ENCODE data around the gene DGKD.

The DGKD gene

GRCh38 chr2:233433794-233434193, 79.5 kb downstream of the DGKD start:
- Histone ChIP-seq H3K36me3 (replicated peaks; ENCODE audit: insufficient read depth, low read length) (no peaks in the 10 kb centered on the region), H3K27me3 (replicated peaks; ENCODE audit: insufficient read depth, low read length) (no peaks in the 10 kb centered on the region), H3K4me1 (ENCODE audit: low read length) (no peaks in the 10 kb centered on the region), H3K9me2 (replicated peaks; ENCODE audit: insufficient read depth, low read length) (no peaks in the 10 kb centered on the region), H3K27ac (ENCODE audit: low read length) (no peak overlapping the region), H3K9me3 (replicated peaks; ENCODE audit: insufficient read depth, low read length) (no peaks in the 10 kb centered on the region), H3K4me2 (ENCODE audit: low read depth, low read length) (no peak overlapping the region), H2AFZ (ENCODE audit: low read length) (no peak overlapping the region), H3F3A (ENCODE audit: insufficient read depth, low read length) (no peaks in the 10 kb centered on the region), H3K9ac (ENCODE audit: low read length) (no peak overlapping the region), H3K79me2 (ENCODE audit: low read length) (peaks cover 16% of the 10 kb centered on the region), H3K4me3 (ENCODE audit: low read length) (no peak overlapping the region), H4K20me1 (ENCODE audit: insufficient read depth, low read length) (no peaks in the 10 kb centered on the region)
- TF ChIP-seq EZH2 (optimal IDR thresholded peaks at IDR 0.05; ENCODE audit: low read depth, low read length) = no peak
- TF ChIP-seq, protein P1, sequence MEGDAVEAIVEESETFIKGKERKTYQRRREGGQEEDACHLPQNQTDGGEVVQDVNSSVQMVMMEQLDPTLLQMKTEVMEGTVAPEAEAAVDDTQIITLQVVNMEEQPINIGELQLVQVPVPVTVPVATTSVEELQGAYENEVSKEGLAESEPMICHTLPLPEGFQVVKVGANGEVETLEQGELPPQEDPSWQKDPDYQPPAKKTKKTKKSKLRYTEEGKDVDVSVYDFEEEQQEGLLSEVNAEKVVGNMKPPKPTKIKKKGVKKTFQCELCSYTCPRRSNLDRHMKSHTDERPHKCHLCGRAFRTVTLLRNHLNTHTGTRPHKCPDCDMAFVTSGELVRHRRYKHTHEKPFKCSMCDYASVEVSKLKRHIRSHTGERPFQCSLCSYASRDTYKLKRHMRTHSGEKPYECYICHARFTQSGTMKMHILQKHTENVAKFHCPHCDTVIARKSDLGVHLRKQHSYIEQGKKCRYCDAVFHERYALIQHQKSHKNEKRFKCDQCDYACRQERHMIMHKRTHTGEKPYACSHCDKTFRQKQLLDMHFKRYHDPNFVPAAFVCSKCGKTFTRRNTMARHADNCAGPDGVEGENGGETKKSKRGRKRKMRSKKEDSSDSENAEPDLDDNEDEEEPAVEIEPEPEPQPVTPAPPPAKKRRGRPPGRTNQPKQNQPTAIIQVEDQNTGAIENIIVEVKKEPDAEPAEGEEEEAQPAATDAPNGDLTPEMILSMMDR (IDR thresholded peaks at IDR 0.05; ENCODE audit: low read length) = no peak
- no peak for TF ChIP-seq EZH2phosphoT487 (IDR thresholded peaks at IDR 0.05; ENCODE audit: low read length)
- DNase-seq = no peak

DNA sequence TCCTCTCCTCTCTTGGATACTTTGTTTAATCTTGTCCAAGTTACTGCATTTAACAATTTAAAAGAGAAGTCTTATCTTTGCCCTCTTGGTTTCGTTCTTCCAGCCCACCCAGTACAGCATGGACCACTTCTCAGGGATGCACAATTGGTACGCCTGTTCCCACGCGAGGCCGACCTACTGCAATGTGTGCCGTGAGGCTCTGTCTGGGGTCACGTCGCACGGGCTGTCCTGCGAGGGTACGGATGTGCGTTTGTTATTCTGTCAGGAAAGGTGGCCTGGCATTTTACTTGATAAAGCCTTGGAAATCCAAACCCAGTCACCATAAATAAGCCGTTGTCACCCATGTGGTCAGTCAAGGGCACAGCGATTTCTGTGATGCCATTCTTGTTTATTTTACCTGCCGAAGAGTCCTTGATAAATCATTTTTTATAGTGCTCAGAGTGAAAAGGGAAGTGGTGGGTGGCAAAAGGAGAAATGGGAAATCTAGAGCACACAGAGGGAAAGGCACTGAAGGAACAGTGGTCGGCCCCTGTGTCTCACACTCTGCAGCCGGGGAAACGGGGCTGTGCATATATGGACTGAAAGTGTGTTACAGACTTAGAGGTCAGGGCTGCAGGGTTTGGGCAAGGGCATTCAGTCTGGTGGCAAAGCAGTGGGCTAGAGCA, 80.5 kb downstream of the DGKD start:
- Histone ChIP-seq H3F3A (ENCODE audit: insufficient read depth, low read length) (no peaks in the 10 kb centered on the region), H3K9me2 (replicated peaks; ENCODE audit: insufficient read depth, low read length) (no peaks in the 10 kb centered on the region), H3K27me3 (replicated peaks; ENCODE audit: insufficient read depth, low read length) (no peaks in the 10 kb centered on the region), H3K4me1 (ENCODE audit: low read length) (no peaks in the 10 kb centered on the region), H4K20me1 (ENCODE audit: insufficient read depth, low read length) (no peaks in the 10 kb centered on the region), H3K27ac (ENCODE audit: low read length) (no peak overlapping the region), H3K9ac (ENCODE audit: low read length) (no peak overlapping the region), H3K9me3 (replicated peaks; ENCODE audit: insufficient read depth, low read length) (no peaks in the 10 kb centered on the region), H3K4me2 (ENCODE audit: low read depth, low read length) (no peak overlapping the region), H3K4me3 (ENCODE audit: low read length) (no peak overlapping the region), H3K36me3 (replicated peaks; ENCODE audit: insufficient read depth, low read length) (no peaks in the 10 kb centered on the region), H2AFZ (ENCODE audit: low read length) (no peak overlapping the region), H3K79me2 (ENCODE audit: low read length) (peaks cover 7% of the 10 kb centered on the region)
- DNase-seq = no peak
- TF ChIP-seq EZH2 (optimal IDR thresholded peaks at IDR 0.05; ENCODE audit: low read depth, low read length) (no peak), EZH2phosphoT487 (IDR thresholded peaks at IDR 0.05; ENCODE audit: low read length) (no peak)
- TF ChIP-seq, protein P1 (IDR thresholded peaks at IDR 0.05; ENCODE audit: low read length) = no peak

- H3K9ac ChIP-seq (ENCODE audit: low read length) = no peak overlapping the region
- DNase-seq = no peak
- H2AFZ ChIP-seq (ENCODE audit: low read length) = no peak overlapping the region
- no peaks in the 10 kb centered on the region for H3K9me2 ChIP-seq (replicated peaks; ENCODE audit: insufficient read depth, low read length)
- no peaks in the 10 kb centered on the region for H3K4me1 ChIP-seq (ENCODE audit: low read length)
- H3K27me3 ChIP-seq (replicated peaks; ENCODE audit: insufficient read depth, low read length) = no peaks in the 10 kb centered on the region
- no peak overlapping the region for H3K27ac ChIP-seq (ENCODE audit: low read length)
- TF ChIP-seq EZH2 (optimal IDR thresholded peaks at IDR 0.05; ENCODE audit: low read depth, low read length) = no peak
- TF ChIP-seq EZH2phosphoT487 (IDR thresholded peaks at IDR 0.05; ENCODE audit: low read length) = no peak
- TF ChIP-seq, protein P1 (IDR thresholded peaks at IDR 0.05; ENCODE audit: low read length) = no peak
- peaks cover 3% of the 10 kb centered on the region; the same call in 1 of the 2 replicates for H3K79me2 ChIP-seq (ENCODE audit: low read length)
- H3F3A ChIP-seq (ENCODE audit: insufficient read depth, low read length) = no peaks in the 10 kb centered on the region
- no peak overlapping the region for H3K4me2 ChIP-seq (ENCODE audit: low read depth, low read length)
- no peaks in the 10 kb centered on the region for H3K9me3 ChIP-seq (replicated peaks; ENCODE audit: insufficient read depth, low read length)
- no peaks in the 10 kb centered on the region for H4K20me1 ChIP-seq (ENCODE audit: insufficient read depth, low read length)
- no peak overlapping the region for H3K4me3 ChIP-seq (ENCODE audit: low read length)
- no peaks in the 10 kb centered on the region for H3K36me3 ChIP-seq (replicated peaks; ENCODE audit: insufficient read depth, low read length)
Observed at GRCh38 chr2:233435436-233436190, 81.3 kb downstream of the DGKD start.

All from MM.1S (cell line).